ENCODE measurements around the gene CCDC159. TPM values are rescaled to one million over a fixed set of nuclear protein-coding genes. Genes with fewer than 3 reads are reported as not detected.

Gene CCDC159
- total and polyA plus RNA-seq, 8 donors = 2.9 to 96.3 (median 55.3) TPM

DNA sequence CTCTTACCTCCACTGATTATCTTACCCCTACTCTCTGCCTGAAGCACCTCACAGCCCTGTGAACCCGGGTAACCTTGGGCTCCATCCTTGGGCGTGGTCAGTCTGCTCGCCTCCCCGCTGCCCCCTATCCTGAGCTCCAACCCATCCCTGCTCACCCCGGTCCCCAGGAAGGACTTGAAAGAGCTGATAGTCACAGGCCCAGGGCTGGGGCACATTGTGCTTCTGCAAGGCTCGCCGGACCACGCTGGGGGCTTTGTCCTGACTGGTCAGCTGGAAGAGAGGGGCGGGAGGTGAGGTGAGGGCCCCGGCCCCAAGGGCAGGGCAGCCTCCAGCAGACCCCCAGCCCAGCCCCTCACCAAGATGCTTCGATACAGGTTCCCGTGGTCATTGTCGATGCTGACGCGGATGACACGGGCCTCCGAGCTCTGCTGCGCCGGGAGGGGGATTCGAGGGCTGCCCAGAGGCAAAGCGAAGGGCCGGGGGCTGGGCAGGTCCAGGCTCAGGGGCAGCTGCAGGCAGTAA is 50.8 kb downstream of the CCDC159 start:
- 83 to 94% (median 92%) methylated on average over 7 to 22 of the region's 22 CpGs for WGBS, 5 donors
- intact Hi-C loops (cut with DNase I; ENCODE audit: low total_unique reads) = no loop called here
- peaks cover 0 to 56% (median 43%) of the 10 kb centered on the region in 4 donors for H3K36me3 ChIP-seq

DNA sequence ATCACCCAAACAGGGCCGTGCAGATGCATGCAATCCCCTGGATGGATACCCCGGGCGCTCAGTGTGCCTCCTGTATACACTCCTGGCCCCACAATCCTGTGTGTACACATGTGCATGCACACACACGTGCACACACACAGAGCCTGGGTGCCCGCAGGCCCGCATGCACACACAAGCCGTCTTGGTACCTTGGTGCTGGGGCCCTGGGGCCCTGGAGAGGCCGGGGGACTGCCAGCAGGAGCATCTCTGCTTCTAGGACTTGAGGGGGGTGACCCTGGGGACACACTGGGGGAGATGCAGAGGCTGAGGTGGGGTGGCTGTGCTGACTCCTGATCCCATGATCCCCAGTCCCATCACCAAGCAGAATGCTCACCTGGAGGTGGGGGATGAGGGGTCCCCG is 53.3 kb downstream of the CCDC159 start:
- H3K27ac ChIP-seq = no peak overlapping the region
- no peaks in the 10 kb centered on the region for H3K27me3 ChIP-seq
- no peaks in the 10 kb centered on the region for H3K9me3 ChIP-seq
- intact Hi-C loops (cut with DNase I; ENCODE audit: low total_unique reads) = no loop called here
- H3K4me1 ChIP-seq = no peaks in the 10 kb centered on the region
- peaks cover 0 to 65% (median 45%) of the 10 kb centered on the region in 4 donors for H3K36me3 ChIP-seq
- no peak for DNase-seq
- WGBS, 5 donors = 89 to 100% (median 96%) methylated on average over 4 to 9 of the region's 9 CpGs
- H3K4me3 ChIP-seq = no peak overlapping the region
- TF ChIP-seq POLR2AphosphoS5 (IDR thresholded peaks at IDR 0.05) (no peak), EP300 (IDR thresholded peaks at IDR 0.05) (no peak), POLR2A (IDR thresholded peaks at IDR 0.05) (no peak)
- TF ChIP-seq, protein P1, sequence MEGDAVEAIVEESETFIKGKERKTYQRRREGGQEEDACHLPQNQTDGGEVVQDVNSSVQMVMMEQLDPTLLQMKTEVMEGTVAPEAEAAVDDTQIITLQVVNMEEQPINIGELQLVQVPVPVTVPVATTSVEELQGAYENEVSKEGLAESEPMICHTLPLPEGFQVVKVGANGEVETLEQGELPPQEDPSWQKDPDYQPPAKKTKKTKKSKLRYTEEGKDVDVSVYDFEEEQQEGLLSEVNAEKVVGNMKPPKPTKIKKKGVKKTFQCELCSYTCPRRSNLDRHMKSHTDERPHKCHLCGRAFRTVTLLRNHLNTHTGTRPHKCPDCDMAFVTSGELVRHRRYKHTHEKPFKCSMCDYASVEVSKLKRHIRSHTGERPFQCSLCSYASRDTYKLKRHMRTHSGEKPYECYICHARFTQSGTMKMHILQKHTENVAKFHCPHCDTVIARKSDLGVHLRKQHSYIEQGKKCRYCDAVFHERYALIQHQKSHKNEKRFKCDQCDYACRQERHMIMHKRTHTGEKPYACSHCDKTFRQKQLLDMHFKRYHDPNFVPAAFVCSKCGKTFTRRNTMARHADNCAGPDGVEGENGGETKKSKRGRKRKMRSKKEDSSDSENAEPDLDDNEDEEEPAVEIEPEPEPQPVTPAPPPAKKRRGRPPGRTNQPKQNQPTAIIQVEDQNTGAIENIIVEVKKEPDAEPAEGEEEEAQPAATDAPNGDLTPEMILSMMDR (IDR thresholded peaks at IDR 0.05) = no peak

More for the DNA sequence above, 50.8 kb downstream of the CCDC159 start:
- no peak overlapping the region for H3K27ac ChIP-seq
- TF ChIP-seq POLR2AphosphoS5 (IDR thresholded peaks at IDR 0.05) (no peak), EP300 (IDR thresholded peaks at IDR 0.05) (no peak), POLR2A (IDR thresholded peaks at IDR 0.05) (no peak)
- TF ChIP-seq, protein P1 (IDR thresholded peaks at IDR 0.05) = no peak
- H3K4me3 ChIP-seq = no peak overlapping the region
- H3K4me1 ChIP-seq = no peaks in the 10 kb centered on the region
- no peak for DNase-seq
- H3K9me3 ChIP-seq = no peaks in the 10 kb centered on the region
- no peaks in the 10 kb centered on the region for H3K27me3 ChIP-seq

GRCh38 chr19:11400798-11401197 is 54.5 kb downstream of the CCDC159 start:
- H3K4me3 ChIP-seq = no peak overlapping the region
- H3K27me3 ChIP-seq = peaks cover 0 to 1% (median 0%) of the 10 kb centered on the region in 3 donors
- WGBS, 5 donors = 84 to 94% (median 88%) methylated on average over 1 of the region's 1 CpG
- no peak for DNase-seq
- H3K9me3 ChIP-seq = no peaks in the 10 kb centered on the region
- no peak overlapping the region for H3K27ac ChIP-seq
- TF ChIP-seq, protein P1 (IDR thresholded peaks at IDR 0.05) = no peak
- TF ChIP-seq EP300 (IDR thresholded peaks at IDR 0.05) (no peak), POLR2AphosphoS5 (IDR thresholded peaks at IDR 0.05) (no peak), POLR2A (IDR thresholded peaks at IDR 0.05) (no peak)
- H3K4me1 ChIP-seq = no peaks in the 10 kb centered on the region
- peaks cover 0 to 56% (median 44%) of the 10 kb centered on the region in 4 donors for H3K36me3 ChIP-seq
- intact Hi-C loops (cut with DNase I; ENCODE audit: low total_unique reads) = no loop called here

DNA sequence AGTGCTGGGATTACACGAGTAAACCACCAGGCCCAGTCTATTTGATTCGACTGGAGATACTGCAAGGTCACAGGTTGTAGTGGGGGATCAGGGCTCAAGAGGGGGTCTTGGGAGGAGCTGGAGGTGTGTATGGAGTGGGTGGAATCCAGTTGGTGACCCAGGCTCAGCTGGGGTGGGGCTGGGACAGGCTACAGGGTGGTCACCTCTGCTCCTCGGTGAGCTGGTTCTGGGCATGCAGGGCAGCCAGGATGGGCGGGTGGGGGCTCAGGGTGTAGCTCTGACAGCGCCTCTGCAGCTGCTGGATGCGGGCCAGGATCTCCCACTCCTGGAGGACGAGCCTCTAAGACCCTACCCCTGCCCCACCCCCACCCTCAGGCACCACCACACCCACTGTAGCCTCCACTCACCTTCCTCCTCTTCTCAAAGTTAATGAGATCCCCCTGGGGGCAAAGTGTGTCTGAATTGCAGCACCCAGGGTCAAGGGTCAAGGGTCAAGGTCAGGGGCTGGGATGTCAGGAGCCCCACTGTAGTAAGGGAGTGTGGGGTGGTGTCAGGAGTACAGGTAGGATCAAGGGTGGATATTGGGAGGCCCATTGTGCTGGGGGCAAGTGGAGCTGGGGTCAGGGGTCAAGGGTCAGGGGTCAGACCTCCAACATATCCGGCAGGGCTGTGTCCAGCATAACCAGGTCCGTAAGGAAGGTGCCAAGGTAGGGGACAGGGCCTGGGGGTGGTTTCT is 55.7 kb downstream of the CCDC159 start:
- H3K27ac ChIP-seq = no peak overlapping the region
- peaks cover 0 to 6% (median 4%) of the 10 kb centered on the region in 4 donors for H3K4me1 ChIP-seq
- no peak for DNase-seq
- TF ChIP-seq POLR2A (IDR thresholded peaks at IDR 0.05) (no peak), POLR2AphosphoS5 (IDR thresholded peaks at IDR 0.05) (no peak), EP300 (IDR thresholded peaks at IDR 0.05) (no peak)
- TF ChIP-seq, protein P1 (IDR thresholded peaks at IDR 0.05) = no peak
- intact Hi-C loops (cut with DNase I; ENCODE audit: low total_unique reads) = no loop called here
- H3K27me3 ChIP-seq = peaks cover 0 to 11% (median 0%) of the 10 kb centered on the region in 3 donors
- no peak overlapping the region for H3K4me3 ChIP-seq
- WGBS, 5 donors = 81 to 89% (median 88%) methylated on average over 9 of the region's 9 CpGs
- H3K36me3 ChIP-seq = peaks cover 0 to 55% (median 48%) of the 10 kb centered on the region in 4 donors
- H3K9me3 ChIP-seq = no peaks in the 10 kb centered on the region

Other genes starting within 250 kb of the CCDC159 start
- 10 to 100 TPM in 3 of 5 donors, not detected in 2; 11.9 to 20.4 (median 18.7) TPM for gene SPC24, start 190.7 kb upstream of the CCDC159 start, total RNA-seq
- 1 to 10 TPM; 3.7 to 6.5 (median 5.0) TPM for gene SPC24, start 190.7 kb upstream of the CCDC159 start, polyA plus RNA-seq
- 100 to 1,000 TPM; 120 to 415 (median 251) TPM for gene KANK2, start 149.0 kb upstream of the CCDC159 start, total RNA-seq
- 100 to 1,000 TPM in 2 of 3 donors, 10 to 100 TPM in 1; 82.4 to 158 (median 144) TPM for gene KANK2, start 149.0 kb upstream of the CCDC159 start, polyA plus RNA-seq
- not detected for gene ANGPTL8, start 106.9 kb upstream of the CCDC159 start, total RNA-seq
- gene ANGPTL8, start 106.9 kb upstream of the CCDC159 start, polyA plus RNA-seq = under 1 TPM in 1 of 3 donors, not detected in 2; 0.70 TPM
- 100 to 1,000 TPM in 2 of 5 donors, 10 to 100 TPM in 3; 32.1 to 243 (median 99.5) TPM for gene DOCK6, start 84.0 kb upstream of the CCDC159 start, total RNA-seq
- 10 to 100 TPM; 21.4 to 39.8 (median 24.0) TPM for gene DOCK6, start 84.0 kb upstream of the CCDC159 start, polyA plus RNA-seq
- gene TSPAN16, start 50.4 kb upstream of the CCDC159 start, total RNA-seq = not detected
- not detected for gene TSPAN16, start 50.4 kb upstream of the CCDC159 start, polyA plus RNA-seq
- 10 to 100 TPM; 11.6 to 63.3 (median 16.3) TPM for gene RAB3D, start 6.9 kb upstream of the CCDC159 start, total RNA-seq
- 10 to 100 TPM; 14.1 to 25.7 (median 21.7) TPM for gene RAB3D, start 6.9 kb upstream of the CCDC159 start, polyA plus RNA-seq
- 100 to 1,000 TPM in 2 of 5 donors, 10 to 100 TPM in 2, 1 to 10 TPM in 1; 5.8 to 117 (median 69.3) TPM for gene TMEM205, start 251 bp upstream of the CCDC159 start, total RNA-seq
- gene TMEM205, start 251 bp upstream of the CCDC159 start, polyA plus RNA-seq = 100 to 1,000 TPM in 1 of 3 donors, 10 to 100 TPM in 2; 58.2 to 169 (median 61.7) TPM
- 100 to 1,000 TPM in 1 of 5 donors, 10 to 100 TPM in 1, 1 to 10 TPM in 3; 6.1 to 364 (median 9.9) TPM for gene PLPPR2, start 8.9 kb downstream of the CCDC159 start, total RNA-seq
- gene PLPPR2, start 8.9 kb downstream of the CCDC159 start, polyA plus RNA-seq = 10 to 100 TPM in 1 of 3 donors, 1 to 10 TPM in 2; 6.4 to 15.2 (median 9.8) TPM
- gene SWSAP1, start 28.1 kb downstream of the CCDC159 start, total RNA-seq = under 1 TPM in 2 of 5 donors, not detected in 3; 0.37 to 0.45 TPM
- gene SWSAP1, start 28.1 kb downstream of the CCDC159 start, polyA plus RNA-seq = 1 to 10 TPM; 3.2 to 4.1 (median 3.4) TPM
- 10 to 100 TPM in 4 of 5 donors, 1 to 10 TPM in 1; 4.8 to 19.9 (median 14.6) TPM for gene EPOR, start 37.8 kb downstream of the CCDC159 start, total RNA-seq
- gene EPOR, start 37.8 kb downstream of the CCDC159 start, polyA plus RNA-seq = 1 to 10 TPM; 3.7 to 8.9 (median 5.0) TPM
- gene RGL3, start 72.8 kb downstream of the CCDC159 start, total RNA-seq = 100 to 1,000 TPM in 3 of 5 donors, 10 to 100 TPM in 2; 22.8 to 454 (median 107) TPM
- 10 to 100 TPM; 20.6 to 41.2 (median 26.3) TPM for gene RGL3, start 72.8 kb downstream of the CCDC159 start, polyA plus RNA-seq
- gene ODAD3, start 88.6 kb downstream of the CCDC159 start, total RNA-seq = not detected
- under 1 TPM; 0.38 to 0.92 (median 0.62) TPM for gene ODAD3, start 88.6 kb downstream of the CCDC159 start, polyA plus RNA-seq
- gene PRKCSH, start 89.1 kb downstream of the CCDC159 start, total RNA-seq = 100 to 1,000 TPM in 2 of 5 donors, 10 to 100 TPM in 3; 30.3 to 221 (median 76.9) TPM
- 100 to 1,000 TPM; 109 to 138 (median 115) TPM for gene PRKCSH, start 89.1 kb downstream of the CCDC159 start, polyA plus RNA-seq
- gene ELAVL3, start 134.5 kb downstream of the CCDC159 start, total RNA-seq = 10 to 100 TPM in 1 of 5 donors, 1 to 10 TPM in 2, not detected in 2; 1.5 to 11.0 (median 7.2) TPM
- gene ELAVL3, start 134.5 kb downstream of the CCDC159 start, polyA plus RNA-seq = under 1 TPM in 2 of 3 donors, not detected in 1; 0.10 to 0.31 TPM
- gene ZNF653, start 159.3 kb downstream of the CCDC159 start, total RNA-seq = 10 to 100 TPM in 4 of 5 donors, 1 to 10 TPM in 1; 6.7 to 99.6 (median 10.5) TPM
- 10 to 100 TPM in 2 of 3 donors, 1 to 10 TPM in 1; 9.8 to 35.9 (median 17.3) TPM for gene ZNF653, start 159.3 kb downstream of the CCDC159 start, polyA plus RNA-seq
- 100 to 1,000 TPM in 1 of 5 donors, 10 to 100 TPM in 4; 15.6 to 119 (median 49.0) TPM for gene ECSIT, start 182.6 kb downstream of the CCDC159 start, total RNA-seq
- 10 to 100 TPM; 93.2 to 96.5 (median 95.1) TPM for gene ECSIT, start 182.6 kb downstream of the CCDC159 start, polyA plus RNA-seq
- gene CNN1, start 192.3 kb downstream of the CCDC159 start, total RNA-seq = 1,000 to 10,000 TPM in 1 of 5 donors, 100 to 1,000 TPM in 4; 205 to 1,183 (median 570) TPM
- gene CNN1, start 192.3 kb downstream of the CCDC159 start, polyA plus RNA-seq = 100 to 1,000 TPM in 1 of 3 donors, 10 to 100 TPM in 2; 70.2 to 585 (median 70.6) TPM
- gene ELOF1, start 212.7 kb downstream of the CCDC159 start, total RNA-seq = 10 to 100 TPM in 4 of 5 donors, 1 to 10 TPM in 1; 2.3 to 25.5 (median 21.4) TPM
- 10 to 100 TPM; 87.0 to 96.4 (median 93.1) TPM for gene ELOF1, start 212.7 kb downstream of the CCDC159 start, polyA plus RNA-seq
- 10 to 100 TPM in 2 of 5 donors, 1 to 10 TPM in 2, not detected in 1; 6.1 to 47.5 (median 25.3) TPM for gene ACP5, start 231.1 kb downstream of the CCDC159 start, total RNA-seq
- 10 to 100 TPM; 48.9 to 67.9 (median 67.4) TPM for gene ACP5, start 231.1 kb downstream of the CCDC159 start, polyA plus RNA-seq